Activated gamma-delta T cell treated with Interleukin-2 at 50 U/mL for 16 hours (primary cell): ENCODE measurements around the gene TAS2R19.
"Not testable (repeated sequence)": the region's sequence is repeated elsewhere in the genome, so short reads cannot be mapped to it uniquely, and the experiment has no call there.

ENCODE experiments used
- DNase-seq: peaks from one replicate; pipeline ENCODE4 v3.0.0-alpha.2; 2020

The TAS2R19 gene

GRCh38 chr12:11022520-11022919 lies at the start of gene TAS2R19:
Gene TAS2R19, minus strand, starts transcription at chr12:11022620. Its CDS starts 49 bp downstream, at chr12:11022571.
- DNase-seq: no peak

- no peak for DNase-seq
Measured at GRCh38 chr12:11071414-11071813, 49.0 kb upstream of the TAS2R19 start.

- no peak for DNase-seq
Measured at GRCh38 chr12:11070999-11071398, 48.6 kb upstream of the TAS2R19 start.

- DNase-seq: no peak
Measured at GRCh38 chr12:11069854-11070365, 47.5 kb upstream of the TAS2R19 start.

GRCh38 chr12:11067514-11067913 lies 45.1 kb upstream of the TAS2R19 start:
- no peak for DNase-seq

GRCh38 chr12:11062194-11062593 lies 39.8 kb upstream of the TAS2R19 start, which contains the start of gene TAS2R46:
Gene TAS2R46, minus strand, starts transcription at chr12:11062294. Its CDS starts 0 bp downstream, at chr12:11062294.
- DNase-seq: not testable (repeated sequence)

- no peak for DNase-seq
Measured at GRCh38 chr12:11059784-11060183, 37.4 kb upstream of the TAS2R19 start.

- no peak for DNase-seq
Measured at GRCh38 chr12:11059041-11059440, 36.6 kb upstream of the TAS2R19 start.

- DNase-seq: no peak
Measured at GRCh38 chr12:11055306-11055705, 32.9 kb upstream of the TAS2R19 start.

GRCh38 chr12:11049806-11050531 lies 27.5 kb upstream of the TAS2R19 start:
- not testable (repeated sequence) for DNase-seq

GRCh38 chr12:11041366-11041765 lies 18.9 kb upstream of the TAS2R19 start:
- DNase-seq: not testable (repeated sequence)

GRCh38 chr12:11040162-11040561 lies 17.7 kb upstream of the TAS2R19 start:
- no peak for DNase-seq

- no peak for DNase-seq
Measured at GRCh38 chr12:11039171-11039570, 16.8 kb upstream of the TAS2R19 start.

- DNase-seq: not testable (repeated sequence)
Measured at GRCh38 chr12:11033959-11034358, 11.5 kb upstream of the TAS2R19 start.

GRCh38 chr12:11031307-11031706 lies 8.9 kb upstream of the TAS2R19 start, which contains the start of gene TAS2R31:
Gene TAS2R31, minus strand, starts transcription at chr12:11031407. Its CDS starts 72 bp downstream, at chr12:11031335.
- no peak for DNase-seq

GRCh38 chr12:11026118-11026517 lies 3.7 kb upstream of the TAS2R19 start:
- DNase-seq: no peak

- no peak for DNase-seq
Measured at GRCh38 chr12:11023387-11023786, 967 bp upstream of the TAS2R19 start.

GRCh38 chr12:11016937-11017336 lies 5.5 kb downstream of the TAS2R19 start:
- DNase-seq: no peak

GRCh38 chr12:11015775-11016430 lies 6.5 kb downstream of the TAS2R19 start:
- no peak for DNase-seq

GRCh38 chr12:11014234-11014633 lies 8.2 kb downstream of the TAS2R19 start:
- DNase-seq: no peak

- DNase-seq: no peak
Measured at GRCh38 chr12:11007608-11008007, 14.8 kb downstream of the TAS2R19 start.

- no peak for DNase-seq
Measured at GRCh38 chr12:10998204-10998603, 24.2 kb downstream of the TAS2R19 start, which contains the start of gene TAS2R20. Gene TAS2R20, minus strand, starts transcription at chr12:10998304. Its CDS starts 429 bp downstream, at chr12:10997875.

- no peak for DNase-seq
Measured at GRCh38 chr12:10994307-10994706, 28.1 kb downstream of the TAS2R19 start.

- no peak for DNase-seq
Measured at GRCh38 chr12:10989107-10989506, 33.3 kb downstream of the TAS2R19 start.
